Activated CD4-positive, alpha-beta T cell treated with anti-CD3 and anti-CD28 coated beads for 36 hours (primary cell): ENCODE results near the gene SORL1. TPM values are rescaled to one million over a fixed set of nuclear protein-coding genes. Genes with fewer than 3 reads are reported as not detected.

Experiments used
- ATAC-seq: fragments of 200-7000 bp; cut with Tn5 transposase; one replicate; pipeline ENCODE4 v1.10.0; 2021; ENCODE audit warnings: mild to moderate bottlenecking, moderate library complexity
- CTCF ChIA-PET: fragments of 350-600 bp; sonication (Branson Sonifier 250); formaldehyde crosslinking; loops from one replicate; lab custom pipeline; 2021; ENCODE audit warnings: antibody characterized with exemption; lab: Charles Lee
- POLR2A ChIA-PET: fragments of 350-600 bp; sonication (Branson Sonifier 250); formaldehyde crosslinking; loops from one replicate; lab custom pipeline; 2021; ENCODE audit warnings: antibody characterized with exemption, inconsistent platforms; lab: Charles Lee
- DNase-seq: peaks from one replicate; pipeline ENCODE4 v3.0.0-alpha.2; 2020
- H3K27ac Mint-ChIP-seq: one replicate; pipeline ENCODE4 v1.8.0; 2021; ENCODE audit warnings: mixed read lengths
- H3K27me3 Mint-ChIP-seq: one replicate; pipeline ENCODE4 v1.8.0; 2021; ENCODE audit warnings: mixed read lengths
- H3K36me3 Mint-ChIP-seq: one replicate; pipeline ENCODE4 v1.8.0; 2021; ENCODE audit warnings: low read depth, mixed read lengths
- H3K4me1 Mint-ChIP-seq: one replicate; pipeline ENCODE4 v1.8.0; 2021; ENCODE audit warnings: mixed read lengths
- H3K4me3 Mint-ChIP-seq: one replicate; pipeline ENCODE4 v1.8.0; 2021; ENCODE audit warnings: mild to moderate bottlenecking, moderate library complexity, mixed read lengths
- H3K9me3 Mint-ChIP-seq: one replicate; pipeline ENCODE4 v1.8.0; 2021; ENCODE audit warnings: low read depth, mixed read lengths
- intact Hi-C, 2 experiments: fragments of 100-400 bp; cut with DNase I in 1 of 2; cut with micrococcal nuclease in 1 of 2; formaldehyde crosslinking; loops; one replicate each; pipeline versions ENCODE4 v1.14.2 to v1.15.1; 2022 to 2024; cut with DNase I, micrococcal nuclease
- total RNA-seq, 2 experiments: library from RNA; stranded (reverse); gene quantifications; one replicate each; pipeline ENCODE4 v1.2.3, GENCODE V29; 2021

The SORL1 gene
- total RNA-seq, 2 experiments from 2014 or later: 53.5 to 68.0 TPM

- Mint-ChIP-seq H3K36me3 (peaks cover 40% of the 10 kb centered on the region), H3K9me3 (peaks cover 9% of the 10 kb centered on the region), H3K27ac (peak overlapping the region; percentile 8), H3K4me1 (peaks cover 22% of the 10 kb centered on the region), H3K27me3 (no peaks in the 10 kb centered on the region), H3K4me3 (no peak overlapping the region)
- ChIA-PET POLR2A (no interaction called here), CTCF (no interaction called here)
- ATAC-seq (no peak), DNase-seq (no peak)
- intact Hi-C loops: no loop called here
These were observed 131.7 kb downstream of the SORL1 start for GRCh38 chr11:121583825-121584224.

GRCh38 chr11:121586750-121587149, 134.6 kb downstream of the SORL1 start:
- intact Hi-C loops: no loop called here
- H3K27ac Mint-ChIP-seq: peak overlapping the region; percentile 3
- ATAC-seq (no peak), DNase-seq (no peak)
- H3K27me3 Mint-ChIP-seq: no peaks in the 10 kb centered on the region
- H3K9me3 Mint-ChIP-seq: no peaks in the 10 kb centered on the region
- H3K36me3 Mint-ChIP-seq: peaks cover 32% of the 10 kb centered on the region
- ChIA-PET CTCF (no interaction called here), POLR2A (no interaction called here)
- H3K4me3 Mint-ChIP-seq: no peak overlapping the region
- peaks cover 37% of the 10 kb centered on the region for H3K4me1 Mint-ChIP-seq

GRCh38 chr11:121587182-121587581, 135.1 kb downstream of the SORL1 start:
- ChIA-PET POLR2A (no interaction called here), CTCF (no interaction called here)
- DNase-seq (no peak), ATAC-seq (no peak)
- Mint-ChIP-seq H3K4me3 (no peak overlapping the region), H3K4me1 (peaks cover 33% of the 10 kb centered on the region), H3K36me3 (peaks cover 34% of the 10 kb centered on the region), H3K9me3 (no peaks in the 10 kb centered on the region), H3K27me3 (no peaks in the 10 kb centered on the region), H3K27ac (peak overlapping the region; percentile 3)
- intact Hi-C loops: no loop called here

GRCh38 chr11:121588747-121589146, 136.6 kb downstream of the SORL1 start:
- Mint-ChIP-seq H3K4me1 (peaks cover 22% of the 10 kb centered on the region), H3K9me3 (no peaks in the 10 kb centered on the region), H3K27me3 (no peaks in the 10 kb centered on the region), H3K36me3 (peaks cover 48% of the 10 kb centered on the region), H3K4me3 (no peak overlapping the region), H3K27ac (peak overlapping the region; percentile 20)
- DNase-seq (no peak), ATAC-seq (no peak)
- ChIA-PET POLR2A (no interaction called here), CTCF (interaction anchor here (0.7 to 1.0 kb wide), 3 partner anchors 12 to 338 kb away, joined by 3 to 4 read pairs (median 4); no protein-coding TSS in a partner anchor)
- intact Hi-C loops: no loop called here

GRCh38 chr11:121589946-121590537, 137.9 kb downstream of the SORL1 start:
- intact Hi-C loops: loop anchor here (2.0 to 5.0 kb wide), 4 partner anchors 123 to 297 kb away; partner anchors contain the start of genes SC5D (in 1 of the 2), SORL1 (in 1 of the 2) and SORL1-AS1 (in 1 of the 2)
- Mint-ChIP-seq H3K27ac (peak overlapping the region; percentile 55), H3K27me3 (no peaks in the 10 kb centered on the region), H3K36me3 (peaks cover 47% of the 10 kb centered on the region), H3K9me3 (no peaks in the 10 kb centered on the region), H3K4me1 (peaks cover 22% of the 10 kb centered on the region), H3K4me3 (no peak overlapping the region)
- CTCF ChIA-PET: interaction anchor here (0.5 to 4.6 kb wide), 15 partner anchors 8 to 1164 kb away, joined by 3 to 46 read pairs (median 5); no protein-coding TSS in a partner anchor
- ATAC-seq: peak; percentile 80
- DNase-seq: peak; percentile 27
- POLR2A ChIA-PET: no interaction called here

GRCh38 chr11:121590772-121591404, 138.8 kb downstream of the SORL1 start:
- peak overlapping the region; percentile 66 for H3K27ac Mint-ChIP-seq
- intact Hi-C loops: loop anchor here (1.0 to 5.0 kb wide), 7 partner anchors 124 to 342 kb away; partner anchors contain the start of genes SORL1 (in 2 of the 2), SORL1-AS1 (in 2 of the 2) and SC5D (in 1 of the 2)
- ATAC-seq (no peak), DNase-seq (no peak)
- H3K9me3 Mint-ChIP-seq: no peaks in the 10 kb centered on the region
- ChIA-PET CTCF (interaction anchor here (0.5 to 4.6 kb wide), 35 partner anchors 9 to 697 kb away, joined by 3 to 46 read pairs (median 4); no protein-coding TSS in a partner anchor), POLR2A (no interaction called here)
- H3K27me3 Mint-ChIP-seq: no peaks in the 10 kb centered on the region
- peaks cover 22% of the 10 kb centered on the region for H3K4me1 Mint-ChIP-seq
- H3K4me3 Mint-ChIP-seq: no peak overlapping the region
- peaks cover 49% of the 10 kb centered on the region for H3K36me3 Mint-ChIP-seq

GRCh38 chr11:121591405-121592033, 139.4 kb downstream of the SORL1 start:
- DNase-seq (peak; percentile 82), ATAC-seq (peak; percentile 73)
- Mint-ChIP-seq H3K36me3 (peaks cover 54% of the 10 kb centered on the region), H3K4me1 (peaks cover 22% of the 10 kb centered on the region), H3K27ac (peak overlapping the region; percentile 66), H3K4me3 (no peak overlapping the region), H3K27me3 (no peaks in the 10 kb centered on the region), H3K9me3 (no peaks in the 10 kb centered on the region)
- ChIA-PET POLR2A (no interaction called here), CTCF (interaction anchor here (0.6 to 4.6 kb wide), 37 partner anchors 8 to 698 kb away, joined by 3 to 46 read pairs (median 4); no protein-coding TSS in a partner anchor)
- intact Hi-C loops: loop anchor here (1.0 to 5.0 kb wide), 7 partner anchors 125 to 342 kb away; partner anchors contain the start of genes SORL1 (in 2 of the 2), SORL1-AS1 (in 2 of the 2) and SC5D (in 1 of the 2)

- Mint-ChIP-seq H3K27me3 (no peaks in the 10 kb centered on the region), H3K9me3 (no peaks in the 10 kb centered on the region), H3K4me1 (peaks cover 22% of the 10 kb centered on the region), H3K27ac (no peak overlapping the region), H3K4me3 (no peak overlapping the region), H3K36me3 (peaks cover 61% of the 10 kb centered on the region)
- intact Hi-C loops: loop anchor here in 1 of 2 experiments (5.0 kb wide), 1 partner anchor 160 kb away; no protein-coding TSS in a partner anchor
- ChIA-PET POLR2A (no interaction called here), CTCF (interaction anchor here (0.5 to 4.6 kb wide), 10 partner anchors 15 to 345 kb away, joined by 3 to 46 read pairs (median 5); no protein-coding TSS in a partner anchor)
- ATAC-seq (no peak), DNase-seq (no peak)
These were observed 140.6 kb downstream of the SORL1 start for GRCh38 chr11:121592708-121593107.

- intact Hi-C loops: no loop called here
- no peak for DNase-seq
- POLR2A ChIA-PET: no interaction called here
- ATAC-seq: no peak
- Mint-ChIP-seq H3K4me1 (peaks cover 9% of the 10 kb centered on the region), H3K36me3 (peaks cover 63% of the 10 kb centered on the region), H3K27me3 (no peaks in the 10 kb centered on the region), H3K9me3 (no peaks in the 10 kb centered on the region), H3K4me3 (no peak overlapping the region), H3K27ac (no peak overlapping the region)
- CTCF ChIA-PET: no interaction called here
These were observed 143.6 kb downstream of the SORL1 start for GRCh38 chr11:121595717-121596161.

GRCh38 chr11:121596195-121597155, 144.4 kb downstream of the SORL1 start:
- ChIA-PET POLR2A (no interaction called here), CTCF (interaction anchor here (0.6 kb wide), 1 partner anchor 449 kb away, joined by 4 read pairs; no protein-coding TSS in a partner anchor)
- no peaks in the 10 kb centered on the region for H3K27me3 Mint-ChIP-seq
- peaks cover 3% of the 10 kb centered on the region for H3K4me1 Mint-ChIP-seq
- DNase-seq: no peak
- ATAC-seq: no peak
- H3K4me3 Mint-ChIP-seq: no peak overlapping the region
- no peaks in the 10 kb centered on the region for H3K9me3 Mint-ChIP-seq
- intact Hi-C loops: no loop called here
- H3K36me3 Mint-ChIP-seq: peaks cover 58% of the 10 kb centered on the region
- H3K27ac Mint-ChIP-seq: no peak overlapping the region
